Right atrium auricular region (tissue), 2 donors: ENCODE data around the gene AXIN1. TPM values are rescaled to one million over a fixed set of nuclear protein-coding genes. Genes with fewer than 3 reads are reported as not detected.

ENCODE experiments used
- DNase-seq: peaks from one replicate; pipeline ENCODE4 v3.0.0-alpha.2; 2019; ENCODE audit warnings: low spot score
- H3K27ac ChIP-seq, 2 donors: fragments of 200-600 bp; sonication (generic); 1 replicate in 1 of 2; 2 replicates in 1 of 2; pipeline ENCODE4 v1.5.1; 2016 to 2019
- H3K27me3 ChIP-seq, 2 donors: fragments of 200-600 bp; sonication (generic); one replicate each; pipeline versions ENCODE4 v1.5.1 to v1.6.0; 2017 to 2019
- H3K36me3 ChIP-seq: fragments of 200-600 bp; sonication (generic); one replicate; pipeline ENCODE4 v1.5.1; 2016
- H3K4me1 ChIP-seq, 2 donors: fragments of 200-600 bp; sonication (generic); one replicate each; pipeline versions ENCODE4 v1.5.1 to v1.6.0; 2017 to 2019
- H3K4me3 ChIP-seq, 2 donors: fragments of 200-600 bp; sonication (generic); 1 replicate in 1 of 2; 2 replicates in 1 of 2; pipeline ENCODE4 v1.5.1; 2017 to 2019; ENCODE audit warnings: mild to moderate bottlenecking in 1 of 2, moderate library complexity in 1 of 2
- H3K9me3 ChIP-seq, 2 donors: fragments of 200-600 bp; sonication (generic); one replicate each; pipeline ENCODE4 v1.5.1; 2019
- total RNA-seq, 2 donors: library from RNA; depleted of rRNA; stranded (reverse); fragments of >200 nt; gene quantifications; one replicate each; pipeline ENCODE4 v1.1.0, GENCODE V29; 2016
- TF ChIP-seq, protein P1 (sequence below), 2 donors: fragments of 200-600 bp; sonication (generic); IDR thresholded peaks; one replicate each; pipeline ENCODE4 v1.5.1; 2019; ENCODE audit warnings: antibody characterized with exemption in 2 of 2

Gene AXIN1
- total RNA-seq, 2 donors from 2014 or later = 12.9 to 19.4 TPM

DNA sequence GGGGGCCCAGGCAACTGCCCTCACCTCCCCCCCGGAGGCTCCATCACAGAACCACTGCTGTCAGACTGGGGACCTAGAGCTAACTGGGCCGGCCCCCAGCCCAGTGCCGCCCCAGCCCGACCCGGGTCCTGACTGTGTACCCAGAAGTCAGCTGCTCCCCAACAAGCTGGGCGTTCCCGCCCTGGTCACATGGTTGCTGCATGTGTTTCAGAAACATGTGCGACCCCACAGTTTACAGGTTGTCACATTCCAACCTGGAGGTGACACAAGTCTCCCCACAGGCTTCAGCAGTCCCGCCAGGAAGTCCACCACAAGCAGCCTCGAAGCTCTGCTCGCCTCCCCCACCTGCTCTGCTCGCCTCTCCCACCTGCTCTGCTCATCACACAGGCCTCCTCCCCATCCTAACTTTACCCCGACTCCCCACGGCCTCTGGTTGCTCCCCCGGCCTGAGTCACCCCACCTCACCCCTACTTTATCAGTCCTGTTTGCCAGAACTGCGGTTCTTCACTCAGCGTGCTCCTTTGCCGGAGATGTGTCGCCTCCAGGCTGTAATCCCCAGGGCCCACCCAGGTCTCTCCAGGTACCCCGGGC is 16.8 kb upstream of the AXIN1 start:
- TF ChIP-seq, protein P1, sequence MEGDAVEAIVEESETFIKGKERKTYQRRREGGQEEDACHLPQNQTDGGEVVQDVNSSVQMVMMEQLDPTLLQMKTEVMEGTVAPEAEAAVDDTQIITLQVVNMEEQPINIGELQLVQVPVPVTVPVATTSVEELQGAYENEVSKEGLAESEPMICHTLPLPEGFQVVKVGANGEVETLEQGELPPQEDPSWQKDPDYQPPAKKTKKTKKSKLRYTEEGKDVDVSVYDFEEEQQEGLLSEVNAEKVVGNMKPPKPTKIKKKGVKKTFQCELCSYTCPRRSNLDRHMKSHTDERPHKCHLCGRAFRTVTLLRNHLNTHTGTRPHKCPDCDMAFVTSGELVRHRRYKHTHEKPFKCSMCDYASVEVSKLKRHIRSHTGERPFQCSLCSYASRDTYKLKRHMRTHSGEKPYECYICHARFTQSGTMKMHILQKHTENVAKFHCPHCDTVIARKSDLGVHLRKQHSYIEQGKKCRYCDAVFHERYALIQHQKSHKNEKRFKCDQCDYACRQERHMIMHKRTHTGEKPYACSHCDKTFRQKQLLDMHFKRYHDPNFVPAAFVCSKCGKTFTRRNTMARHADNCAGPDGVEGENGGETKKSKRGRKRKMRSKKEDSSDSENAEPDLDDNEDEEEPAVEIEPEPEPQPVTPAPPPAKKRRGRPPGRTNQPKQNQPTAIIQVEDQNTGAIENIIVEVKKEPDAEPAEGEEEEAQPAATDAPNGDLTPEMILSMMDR (IDR thresholded peaks at IDR 0.05) = no peak
- Histone ChIP-seq H3K36me3 (peaks cover 46% of the 10 kb centered on the region), H3K4me3 (peak overlapping the region in 1 of 2 donors; percentile 57), H3K4me1 (peaks cover 0 to 19% of the 10 kb centered on the region in 2 donors), H3K9me3 (no peaks in the 10 kb centered on the region), H3K27me3 (no peaks in the 10 kb centered on the region), H3K27ac (no peak overlapping the region)
- no peak for DNase-seq

DNA sequence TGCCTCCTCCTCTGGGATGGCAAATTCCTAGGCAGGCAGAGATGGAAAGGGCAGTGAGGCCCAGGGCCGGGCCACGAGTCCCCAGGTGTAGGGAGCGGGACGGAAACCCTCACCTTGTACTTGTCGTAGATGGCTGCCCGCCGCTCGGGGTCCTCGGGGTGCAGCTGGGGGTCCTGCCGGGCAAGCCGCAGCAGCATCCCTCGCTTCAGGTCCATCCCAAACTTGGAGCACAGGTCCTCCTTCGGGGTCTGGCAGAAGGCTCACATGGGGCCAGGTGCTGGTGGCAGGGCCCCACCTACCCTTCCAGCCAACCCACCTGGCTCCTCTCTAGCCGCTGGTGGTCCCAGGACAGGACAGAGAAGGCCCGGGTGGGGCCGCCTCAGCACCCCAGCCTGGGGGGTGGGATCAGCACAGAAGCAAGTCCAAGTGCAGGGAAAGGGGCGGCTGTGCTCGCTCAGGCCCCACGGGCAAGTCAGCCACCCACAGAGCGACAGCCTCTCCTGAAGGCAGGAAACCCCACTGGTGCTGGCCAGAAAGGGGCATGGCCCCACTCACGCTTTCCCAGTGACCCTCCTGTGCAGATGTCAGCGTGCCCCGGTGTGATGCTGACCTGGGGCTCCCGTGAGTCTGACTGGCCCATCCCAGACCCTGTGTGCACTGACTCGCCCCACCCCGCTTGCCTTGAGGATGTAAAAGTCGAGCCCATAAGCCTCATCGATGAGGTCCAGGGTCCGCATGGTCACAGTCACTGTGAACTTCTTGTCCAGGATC is 16.1 kb upstream of the AXIN1 start:
- H3K4me1 ChIP-seq = peaks cover 0 to 19% of the 10 kb centered on the region in 2 donors
- H3K27ac ChIP-seq = no peak overlapping the region
- H3K27me3 ChIP-seq = no peaks in the 10 kb centered on the region
- no peak for DNase-seq
- TF ChIP-seq, protein P1 (IDR thresholded peaks at IDR 0.05) = no peak
- no peaks in the 10 kb centered on the region for H3K9me3 ChIP-seq
- no peak overlapping the region for H3K4me3 ChIP-seq
- peaks cover 38% of the 10 kb centered on the region for H3K36me3 ChIP-seq

DNA sequence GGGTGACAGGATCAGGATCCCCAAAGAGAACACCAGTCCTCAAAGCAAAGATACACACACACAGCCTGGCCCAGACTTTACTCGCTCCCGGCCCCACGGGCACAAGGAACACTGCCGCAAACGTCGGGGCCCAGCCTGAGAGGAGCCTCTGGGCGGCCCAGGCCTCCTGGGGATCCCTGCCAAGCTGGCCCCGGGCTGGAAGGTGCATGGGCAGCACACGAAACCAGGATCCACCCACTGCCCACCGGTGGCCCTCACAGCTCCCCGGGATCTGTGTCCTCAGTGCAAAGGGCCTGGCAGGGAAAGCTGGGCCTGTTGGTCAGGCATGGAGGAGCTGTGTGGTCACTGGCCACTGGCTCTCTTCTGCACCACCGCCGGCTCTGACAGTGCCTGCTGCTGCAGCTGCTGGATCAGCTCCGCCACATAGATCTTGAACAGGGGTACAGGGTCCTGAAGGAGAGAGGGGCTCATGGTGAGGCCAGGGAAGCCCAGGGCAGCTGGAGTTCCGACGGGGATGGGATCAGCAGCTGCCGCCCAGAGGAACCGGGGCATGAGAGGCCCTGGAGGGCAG is 14.9 kb upstream of the AXIN1 start:
- TF ChIP-seq, protein P1 (IDR thresholded peaks at IDR 0.05) = no peak
- Histone ChIP-seq H3K9me3 (no peaks in the 10 kb centered on the region), H3K27ac (no peak overlapping the region), H3K36me3 (peaks cover 34% of the 10 kb centered on the region), H3K27me3 (no peaks in the 10 kb centered on the region), H3K4me3 (no peak overlapping the region), H3K4me1 (peaks cover 0 to 20% of the 10 kb centered on the region in 2 donors)
- no peak for DNase-seq

DNA sequence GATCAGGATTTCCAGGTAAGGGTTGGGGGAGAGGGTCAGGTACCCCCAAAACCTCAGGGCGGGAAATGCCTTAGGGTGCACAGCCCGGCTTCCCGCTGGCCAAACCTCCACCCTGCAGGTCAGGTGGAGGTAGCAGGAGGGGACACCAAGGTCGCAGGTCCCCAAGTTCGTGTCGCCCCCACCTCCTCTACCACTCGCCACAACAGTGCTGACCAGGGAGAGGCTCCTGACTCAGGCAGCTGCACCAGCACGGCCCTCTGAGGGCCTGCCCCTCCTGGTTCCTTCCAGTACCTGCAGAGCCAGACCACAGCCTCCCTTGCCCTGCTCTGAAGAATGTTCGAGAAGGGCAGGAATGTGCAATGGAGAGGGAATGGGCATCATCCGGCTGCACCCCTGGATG is 14.0 kb upstream of the AXIN1 start:
- Histone ChIP-seq H3K4me3 (no peak overlapping the region), H3K36me3 (peaks cover 28% of the 10 kb centered on the region), H3K27me3 (no peaks in the 10 kb centered on the region), H3K27ac (no peak overlapping the region), H3K9me3 (no peaks in the 10 kb centered on the region), H3K4me1 (peaks cover 0 to 28% of the 10 kb centered on the region in 2 donors)
- TF ChIP-seq, protein P1 (IDR thresholded peaks at IDR 0.05) = no peak
- DNase-seq = no peak

DNA sequence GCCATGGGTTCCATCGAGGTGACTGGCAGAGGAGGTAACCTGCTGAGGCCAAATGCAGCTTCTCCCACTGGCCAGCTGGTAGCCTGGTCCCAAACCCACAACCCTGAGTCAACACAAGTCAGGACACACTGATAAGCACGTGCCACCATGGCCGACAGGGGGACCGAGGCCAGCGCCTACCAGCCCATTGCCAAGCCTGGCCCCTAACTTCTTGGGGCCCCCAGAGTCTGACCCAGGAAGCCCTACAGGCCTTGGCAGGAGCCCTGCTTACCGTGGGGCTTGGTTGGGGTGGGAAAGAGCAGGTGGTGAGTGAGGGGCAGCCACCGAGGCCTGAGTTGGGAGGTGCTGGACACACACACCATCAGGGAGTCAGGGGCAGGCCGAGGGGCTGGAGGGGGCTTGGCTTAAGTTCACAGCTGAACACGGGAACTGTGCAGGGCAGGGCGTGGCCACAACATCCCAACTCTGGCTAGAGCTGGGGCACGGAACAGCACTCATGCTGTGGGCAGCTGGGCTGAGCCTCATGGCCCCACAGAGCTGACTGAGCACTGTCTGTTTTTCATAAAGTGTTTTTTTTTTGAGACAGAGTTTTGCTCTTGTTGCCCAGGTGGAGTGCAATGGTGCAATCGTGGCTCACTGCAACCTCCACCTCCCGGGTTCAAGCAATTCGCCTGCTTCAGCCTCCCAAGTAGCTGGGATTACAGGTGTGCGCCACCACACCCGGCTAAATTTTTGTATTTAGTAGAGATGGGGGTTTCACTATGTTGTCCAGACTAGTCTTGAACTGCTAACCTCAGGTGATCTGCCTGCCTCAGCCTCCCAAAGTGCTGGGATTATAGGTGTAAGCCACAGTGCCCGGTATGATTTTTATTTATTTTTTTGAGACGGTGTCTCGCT is 12.3 kb upstream of the AXIN1 start:
- TF ChIP-seq, protein P1 (IDR thresholded peaks at IDR 0.05) = no peak
- Histone ChIP-seq H3K4me3 (no peak overlapping the region), H3K9me3 (no peaks in the 10 kb centered on the region), H3K27ac (no peak overlapping the region), H3K36me3 (peaks cover 27% of the 10 kb centered on the region), H3K4me1 (peaks cover 0 to 17% of the 10 kb centered on the region in 2 donors), H3K27me3 (no peaks in the 10 kb centered on the region)
- no peak for DNase-seq
